Endodermal cell (in vitro differentiated cells): Measurements from ENCODE around the gene LCN2. TPM values are rescaled to one million over a fixed set of nuclear protein-coding genes. Genes with fewer than 3 reads are reported as not detected.
"Not testable (repeated sequence)": the region's sequence is repeated elsewhere in the genome, so short reads cannot be mapped to it uniquely, and the experiment has no call there.

ENCODE experiments used
- DNase-seq: peaks from one replicate; pipeline ENCODE4 v3.0.0-alpha.2; 2017
- H3K27ac ChIP-seq: 2 replicates; pipeline ENCODE4 v1.5.1; 2013; ENCODE audit warnings: mild to moderate bottlenecking, low read depth, low read length, moderate library complexity
- H3K27me3 ChIP-seq: 2 replicates; pipeline ENCODE4 v1.6.1; 2013; ENCODE audit warnings: mild to moderate bottlenecking, low read length, moderate library complexity; ENCODE audit not compliant: insufficient read depth, control insufficient read depth, poor library complexity, severe bottlenecking
- H3K36me3 ChIP-seq: 2 replicates; pipeline ENCODE4 v1.7.0; 2013; ENCODE audit warnings: mild to moderate bottlenecking, low read length, moderate library complexity; ENCODE audit not compliant: control insufficient read depth, insufficient read depth
- H3K4me1 ChIP-seq: one replicate; pipeline ENCODE4 v1.7.0; 2013; ENCODE audit warnings: low read length; ENCODE audit not compliant: control insufficient read depth, insufficient read depth
- H3K4me3 ChIP-seq: 2 replicates; pipeline ENCODE4 v1.5.1; 2013; ENCODE audit warnings: mild to moderate bottlenecking, low read length, moderate library complexity
- H3K9ac ChIP-seq: 2 replicates; pipeline ENCODE4 v1.6.1; 2013; ENCODE audit warnings: mild to moderate bottlenecking, low read length, moderate library complexity; ENCODE audit not compliant: poor library complexity, severe bottlenecking; ENCODE audit errors: extremely low read depth
- H3K9me3 ChIP-seq: 2 replicates; pipeline ENCODE4 v1.6.1; 2013; ENCODE audit warnings: mild to moderate bottlenecking, low read length, moderate library complexity; ENCODE audit not compliant: control insufficient read depth
- H3K27ac Mint-ChIP-seq: 2 replicates; pipeline ENCODE4 v1.8.0; 2020; ENCODE audit warnings: mixed read lengths
- H3K27me3 Mint-ChIP-seq: 2 replicates; pipeline ENCODE4 v1.8.0; 2021; ENCODE audit warnings: mild to moderate bottlenecking, mixed read lengths; ENCODE audit not compliant: insufficient read depth
- H3K36me3 Mint-ChIP-seq: 2 replicates; pipeline ENCODE4 v1.8.0; 2020; ENCODE audit warnings: low read depth, mixed read lengths
- H3K4me1 Mint-ChIP-seq: 2 replicates; pipeline ENCODE4 v1.8.0; 2020; ENCODE audit warnings: mixed read lengths
- H3K4me3 Mint-ChIP-seq: 2 replicates; pipeline ENCODE4 v1.8.0; 2020; ENCODE audit warnings: mild to moderate bottlenecking, moderate library complexity, mixed read lengths
- H3K9me3 Mint-ChIP-seq: 2 replicates; pipeline ENCODE4 v1.8.0; 2020; ENCODE audit warnings: mild to moderate bottlenecking, mixed read lengths
- CTCF ChIP-seq: fragments of 200-600 bp; sonication (generic); conservative IDR thresholded peaks from 2 replicates; pipeline ENCODE4 v1.5.0; 2021; ENCODE audit warnings: antibody characterized with exemption, mild to moderate bottlenecking
- WGBS, 2 experiments: methylation state at CpG; one replicate each; pipeline versions ENCODE4 v1.1.5 to v1.1.7; 2013; ENCODE audit warnings: missing lambda C conversion rate in 2 of 2, mixed read lengths in 1 of 2; ENCODE audit not compliant: insufficient coverage in 1 of 2, insufficient read length in 1 of 2; 5-methylcytosine and 5-hydroxymethylcytosine counted together
- total RNA-seq, 2 donors: library from RNA; stranded (reverse); fragmentation: NEBNext Ultra II Directional in 1 of 2; extraction: Animal tissue kit (Norgen Biotek cat#: 25700) in 1 of 2; gene quantifications; 2 replicates in 1 of 2; 3 replicates in 1 of 2; pipeline ENCODE4 v1.2.1, GENCODE V29; 2021

LCN2 gene
- total RNA-seq, 2 donors from 2014 or later, result not detected

- H3K36me3 Mint-ChIP-seq, result peaks cover 38% of the 10 kb centered on the region
- whole genome bisulfite sequencing, 2 experiments, result 89 to 100% methylated on average over 9 to 18 of the region's 18 CpGs
- DNase-seq, result no peak
- peaks cover 9% of the 10 kb centered on the region for H3K4me1 Mint-ChIP-seq
- Histone ChIP-seq H3K9ac (no peak overlapping the region), H3K36me3 (peaks cover 48% of the 10 kb centered on the region), H3K4me3 (no peak overlapping the region), H3K27ac (no peak overlapping the region), H3K4me1 (no peaks in the 10 kb centered on the region), H3K27me3 (no peaks in the 10 kb centered on the region), H3K9me3 (no peaks in the 10 kb centered on the region)
- H3K9me3 Mint-ChIP-seq, result no peaks in the 10 kb centered on the region
- H3K4me3 Mint-ChIP-seq, result no peak overlapping the region
- H3K27me3 Mint-ChIP-seq, result no peaks in the 10 kb centered on the region
- H3K27ac Mint-ChIP-seq, result no peak overlapping the region
- no peak for TF ChIP-seq CTCF
These were observed 41.6 kb upstream of the LCN2 start for GRCh38 chr9:128107468-128108268.

DNA sequence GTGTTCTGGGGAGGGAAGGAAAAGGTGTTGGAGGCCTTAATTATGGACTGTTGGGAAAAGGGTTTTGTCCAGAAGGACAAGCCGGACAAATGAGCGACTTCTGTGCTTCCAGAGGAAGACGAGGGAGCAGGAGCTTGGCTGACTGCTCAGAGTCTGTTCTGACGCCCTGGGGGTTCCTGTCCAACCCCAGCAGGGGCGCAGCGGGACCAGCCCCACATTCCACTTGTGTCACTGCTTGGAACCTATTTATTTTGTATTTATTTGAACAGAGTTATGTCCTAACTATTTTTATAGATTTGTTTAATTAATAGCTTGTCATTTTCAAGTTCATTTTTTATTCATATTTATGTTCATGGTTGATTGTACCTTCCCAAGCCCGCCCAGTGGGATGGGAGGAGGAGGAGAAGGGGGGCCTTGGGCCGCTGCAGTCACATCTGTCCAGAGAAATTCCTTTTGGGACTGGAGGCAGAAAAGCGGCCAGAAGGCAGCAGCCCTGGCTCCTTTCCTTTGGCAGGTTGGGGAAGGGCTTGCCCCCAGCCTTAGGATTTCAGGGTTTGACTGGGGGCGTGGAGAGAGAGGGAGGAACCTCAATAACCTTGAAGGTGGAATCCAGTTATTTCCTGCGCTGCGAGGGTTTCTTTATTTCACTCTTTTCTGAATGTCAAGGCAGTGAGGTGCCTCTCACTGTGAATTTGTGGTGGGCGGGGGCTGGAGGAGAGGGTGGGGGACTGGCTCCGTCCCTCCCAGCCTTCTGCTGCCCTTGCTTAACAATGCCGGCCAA lies 40.8 kb upstream of the LCN2 start:
- H3K27ac Mint-ChIP-seq, result no peak overlapping the region
- H3K9me3 Mint-ChIP-seq, result peaks cover 2% of the 10 kb centered on the region
- DNase-seq, result no peak
- no peak for TF ChIP-seq CTCF
- Histone ChIP-seq H3K36me3 (peaks cover 48% of the 10 kb centered on the region), H3K27me3 (no peaks in the 10 kb centered on the region), H3K9ac (no peak overlapping the region), H3K27ac (peak overlapping the region; percentile 4), H3K4me3 (no peak overlapping the region), H3K9me3 (peaks cover 3% of the 10 kb centered on the region), H3K4me1 (no peaks in the 10 kb centered on the region)
- H3K36me3 Mint-ChIP-seq, result peaks cover 42% of the 10 kb centered on the region
- H3K4me3 Mint-ChIP-seq, result no peak overlapping the region
- H3K27me3 Mint-ChIP-seq, result no peaks in the 10 kb centered on the region
- H3K4me1 Mint-ChIP-seq, result peaks cover 9% of the 10 kb centered on the region
- 92 to 100% methylated on average over 2 to 15 of the region's 15 CpGs for WGBS, 2 experiments

DNA sequence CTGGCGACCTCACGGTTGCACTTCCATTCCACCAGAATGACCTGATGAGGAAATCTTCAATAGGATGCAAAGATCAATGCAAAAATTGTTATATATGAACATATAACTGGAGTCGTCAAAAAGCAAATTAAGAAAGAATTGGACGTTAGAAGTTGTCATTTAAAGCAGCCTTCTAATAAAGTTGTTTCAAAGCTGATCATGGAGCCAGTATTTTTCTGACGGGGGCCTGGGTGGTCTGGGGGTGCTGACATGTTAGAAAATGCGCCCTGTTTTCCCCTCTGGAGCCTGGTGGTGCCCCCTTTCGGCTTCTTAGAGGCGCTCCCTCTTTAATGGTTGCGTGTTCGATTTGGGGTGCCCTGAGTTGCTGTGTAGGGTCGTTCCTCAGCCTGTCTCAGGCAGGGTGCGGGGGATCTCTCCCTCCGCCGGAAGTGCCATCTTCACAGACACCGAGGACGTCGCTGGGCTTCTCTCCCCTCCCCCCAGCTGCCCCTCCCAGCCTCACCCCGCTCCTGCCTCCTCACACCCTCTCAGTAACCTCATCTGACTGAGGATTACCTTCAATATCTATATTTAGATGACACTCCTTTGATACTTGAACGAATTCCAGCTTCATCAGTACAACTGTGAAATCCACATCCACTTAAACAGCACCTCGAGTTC lies 40.1 kb upstream of the LCN2 start:
- Mint-ChIP-seq H3K27ac (peak overlapping the region; percentile 14), H3K4me3 (no peak overlapping the region), H3K9me3 (peaks cover 3% of the 10 kb centered on the region), H3K4me1 (peaks cover 9% of the 10 kb centered on the region), H3K27me3 (no peaks in the 10 kb centered on the region), H3K36me3 (peaks cover 41% of the 10 kb centered on the region)
- Histone ChIP-seq H3K27me3 (no peaks in the 10 kb centered on the region), H3K9ac (no peak overlapping the region), H3K4me1 (no peaks in the 10 kb centered on the region), H3K9me3 (peaks cover 7% of the 10 kb centered on the region), H3K36me3 (peaks cover 48% of the 10 kb centered on the region), H3K27ac (no peak overlapping the region), H3K4me3 (no peak overlapping the region)
- TF ChIP-seq CTCF, result no peak
- 84 to 95% methylated on average over 8 to 20 of the region's 20 CpGs for WGBS, 2 experiments
- DNase-seq, result peak; percentile 65

- H3K27ac Mint-ChIP-seq, H3K4me1 ChIP-seq, H3K27ac ChIP-seq, H3K27me3 Mint-ChIP-seq, H3K4me1 Mint-ChIP-seq, H3K4me3 Mint-ChIP-seq, H3K9ac ChIP-seq, H3K27me3 ChIP-seq, DNase-seq, H3K9me3 Mint-ChIP-seq, H3K4me3 ChIP-seq, H3K9me3 ChIP-seq: not testable (repeated sequence)
- H3K36me3 Mint-ChIP-seq, result peaks cover 35% of the 10 kb centered on the region
- WGBS, 2 experiments, result 93 to 98% methylated on average over 10 to 12 of the region's 12 CpGs
- H3K36me3 ChIP-seq, result peaks cover 44% of the 10 kb centered on the region
These were observed 37.5 kb upstream of the LCN2 start for GRCh38 chr9:128111726-128112125.
